ENCODE data around the gene BTBD16. TPM values are rescaled to one million over a fixed set of nuclear protein-coding genes. Genes with fewer than 3 reads are reported as not detected.

BTBD16 gene
- total RNA-seq, 1 experiment from 2014 or later: not detected

GRCh38 chr10:122229666-122230065 lies 41.4 kb upstream of the BTBD16 start:
- H3K23ac ChIP-seq (ENCODE audit: insufficient read length, low read depth, low read length): no peak overlapping the region
- H3K27me3 ChIP-seq (ENCODE audit: insufficient read depth, low read length): no peaks in the 10 kb centered on the region
- no peak overlapping the region for H4K8ac ChIP-seq (replicated peaks; ENCODE audit: insufficient read length, low read depth, low read length)
- no CpG with 5 or more reads among the region's 2 CpGs for WGBS (ENCODE audit: extremely low coverage, insufficient read length, low lambda C conversion rate)
- H2BK12ac ChIP-seq (ENCODE audit: insufficient read length, low read depth, low read length): no peak overlapping the region
- H4K5ac ChIP-seq (ENCODE audit: insufficient read length, low read depth, low read length): no peak overlapping the region
- H3T11ph ChIP-seq (ENCODE audit: low read length): no peak overlapping the region
- H3K4me1 ChIP-seq (ENCODE audit: insufficient read depth, low read length): no peaks in the 10 kb centered on the region
- H3K23me2 ChIP-seq (ENCODE audit: insufficient read length, low read depth, low read length, poor library complexity, severe bottlenecking): no peaks in the 10 kb centered on the region
- H3K4ac ChIP-seq (ENCODE audit: low read depth, low read length): no peak overlapping the region
- H3K9ac ChIP-seq (ENCODE audit: extremely low read depth, insufficient read length, low read length): no peak overlapping the region
- no peaks in the 10 kb centered on the region for H3K79me2 ChIP-seq (ENCODE audit: insufficient read depth, low read length)
- no peak overlapping the region for H2BK5ac ChIP-seq (ENCODE audit: insufficient read length, low read length)
- H2AFZ ChIP-seq (ENCODE audit: low read length): no peak overlapping the region
- H2BK120ac ChIP-seq (ENCODE audit: low read depth, low read length, poor library complexity, severe bottlenecking): no peak overlapping the region
- no peak overlapping the region for H3K4me3 Mint-ChIP-seq
- no peak overlapping the region for H3K14ac ChIP-seq (ENCODE audit: insufficient read depth, low read length)
- H3K27ac ChIP-seq (ENCODE audit: insufficient read length, low read depth, low read length): no peak overlapping the region
- H3K9me3 Mint-ChIP-seq: no peaks in the 10 kb centered on the region
- no peaks in the 10 kb centered on the region for H4K20me1 ChIP-seq (ENCODE audit: control insufficient read depth, insufficient read depth, insufficient read length)
- peaks cover 42 to 78% (median 68%) of the 10 kb centered on the region in 3 experiments for H3K36me3 Mint-ChIP-seq (ENCODE audit: insufficient read depth in 1 of 3, low read depth in 3 of 3)
- H3K18ac ChIP-seq (ENCODE audit: insufficient read length, low read depth, low read length): no peak overlapping the region
- no peak for DNase-seq
- H3K27me3 Mint-ChIP-seq (ENCODE audit: low read depth): no peaks in the 10 kb centered on the region
- H2BK20ac ChIP-seq (ENCODE audit: low read depth, low read length, poor library complexity, severe bottlenecking): no peak overlapping the region
- no peaks in the 10 kb centered on the region for H3K79me1 ChIP-seq (ENCODE audit: insufficient read depth, low read depth, low read length, poor library complexity, severe bottlenecking)
- TF ChIP-seq CTCF (conservative IDR thresholded peaks at IDR 0.05): no peak
- H3K56ac ChIP-seq (ENCODE audit: insufficient read length, low read depth, low read length): no peak overlapping the region
- no peak overlapping the region for H3K4me2 ChIP-seq (ENCODE audit: insufficient read depth, insufficient read length, low read length)
- no peaks in the 10 kb centered on the region for H3K4me1 Mint-ChIP-seq
- peak overlapping the region in 1 of 3 experiments; percentile 70; a peak in 1 of 7 replicates for H3K27ac Mint-ChIP-seq
- H3K9me3 ChIP-seq (ENCODE audit: control insufficient read depth, low read depth, low read length): no peaks in the 10 kb centered on the region
- no peak overlapping the region for H4K91ac ChIP-seq (ENCODE audit: insufficient read length, low read depth, low read length)
- H2AK5ac ChIP-seq (ENCODE audit: insufficient read length, low read length): no peak overlapping the region
- no peak overlapping the region for H2BK15ac ChIP-seq (ENCODE audit: low read depth, low read length)
